ENCODE results near the gene JOSD1. TPM values are rescaled to one million over a fixed set of nuclear protein-coding genes. Genes with fewer than 3 reads are reported as not detected.

The JOSD1 gene
- total RNA-seq, 1 experiment from 2014 or later, result 58.5 TPM

DNA sequence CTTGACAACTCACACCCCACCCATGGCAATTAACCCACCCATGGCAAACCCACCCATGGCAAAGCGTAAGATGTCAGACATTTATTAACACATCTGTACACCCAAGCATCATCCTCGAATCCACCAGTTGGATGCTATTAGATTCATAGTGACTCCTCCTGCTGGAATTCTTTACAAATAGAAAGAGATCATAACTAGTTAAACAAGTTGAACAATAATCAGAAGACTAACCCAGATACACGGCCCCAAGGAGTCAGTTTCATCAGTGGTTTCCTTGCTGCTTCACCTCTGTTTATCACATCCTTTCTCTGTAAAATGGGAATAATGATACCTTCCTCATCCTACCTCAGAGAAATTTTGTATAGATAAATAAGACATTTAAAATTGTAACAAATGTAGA, 10.1 kb upstream of the JOSD1 start:
- peaks cover 41% of the 10 kb centered on the region for H3K36me3 Mint-ChIP-seq (ENCODE audit: insufficient read depth, unreplicated experiment)
- TF ChIP-seq, protein P1, sequence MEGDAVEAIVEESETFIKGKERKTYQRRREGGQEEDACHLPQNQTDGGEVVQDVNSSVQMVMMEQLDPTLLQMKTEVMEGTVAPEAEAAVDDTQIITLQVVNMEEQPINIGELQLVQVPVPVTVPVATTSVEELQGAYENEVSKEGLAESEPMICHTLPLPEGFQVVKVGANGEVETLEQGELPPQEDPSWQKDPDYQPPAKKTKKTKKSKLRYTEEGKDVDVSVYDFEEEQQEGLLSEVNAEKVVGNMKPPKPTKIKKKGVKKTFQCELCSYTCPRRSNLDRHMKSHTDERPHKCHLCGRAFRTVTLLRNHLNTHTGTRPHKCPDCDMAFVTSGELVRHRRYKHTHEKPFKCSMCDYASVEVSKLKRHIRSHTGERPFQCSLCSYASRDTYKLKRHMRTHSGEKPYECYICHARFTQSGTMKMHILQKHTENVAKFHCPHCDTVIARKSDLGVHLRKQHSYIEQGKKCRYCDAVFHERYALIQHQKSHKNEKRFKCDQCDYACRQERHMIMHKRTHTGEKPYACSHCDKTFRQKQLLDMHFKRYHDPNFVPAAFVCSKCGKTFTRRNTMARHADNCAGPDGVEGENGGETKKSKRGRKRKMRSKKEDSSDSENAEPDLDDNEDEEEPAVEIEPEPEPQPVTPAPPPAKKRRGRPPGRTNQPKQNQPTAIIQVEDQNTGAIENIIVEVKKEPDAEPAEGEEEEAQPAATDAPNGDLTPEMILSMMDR (IDR thresholded peaks at IDR 0.05; ENCODE audit: unreplicated experiment), result no peak
- H3K9me3 Mint-ChIP-seq (ENCODE audit: low read depth, unreplicated experiment), result no peaks in the 10 kb centered on the region
- H3K27me3 Mint-ChIP-seq (ENCODE audit: unreplicated experiment), result no peaks in the 10 kb centered on the region
- no peak overlapping the region for H3K4me3 Mint-ChIP-seq (ENCODE audit: low read depth, unreplicated experiment)
- intact Hi-C loops (cut with micrococcal nuclease; ENCODE audit: unreplicated experiment), result no loop called here
- CTCF ChIA-PET, result no interaction called here
- peaks cover 71% of the 10 kb centered on the region for H3K4me1 Mint-ChIP-seq (ENCODE audit: low read depth, unreplicated experiment)
- no peak overlapping the region for H3K27ac Mint-ChIP-seq (ENCODE audit: unreplicated experiment)
- DNase-seq, result no peak
- BruUV-seq (replicated peaks), result no TSS peak

DNA sequence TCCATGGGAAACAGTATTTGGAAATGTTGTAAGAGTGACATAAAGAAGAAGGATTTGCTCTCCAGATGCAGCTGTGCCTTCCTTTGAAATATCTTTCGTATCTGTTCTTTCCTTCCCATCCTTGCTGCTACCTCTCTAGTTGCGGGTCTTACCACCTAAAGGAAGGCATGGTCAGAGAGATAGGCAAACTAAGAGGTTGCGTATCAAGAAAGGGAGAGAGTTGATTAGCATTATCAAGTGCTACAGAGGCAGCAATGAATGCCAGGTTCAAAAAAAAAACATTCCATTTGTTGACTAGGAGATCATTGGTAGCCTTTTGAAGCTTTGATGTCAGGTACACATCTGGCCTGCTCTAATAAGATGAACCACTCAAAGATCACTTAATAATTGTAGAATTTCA, 9.6 kb upstream of the JOSD1 start:
- CTCF ChIA-PET, result no interaction called here

DNA sequence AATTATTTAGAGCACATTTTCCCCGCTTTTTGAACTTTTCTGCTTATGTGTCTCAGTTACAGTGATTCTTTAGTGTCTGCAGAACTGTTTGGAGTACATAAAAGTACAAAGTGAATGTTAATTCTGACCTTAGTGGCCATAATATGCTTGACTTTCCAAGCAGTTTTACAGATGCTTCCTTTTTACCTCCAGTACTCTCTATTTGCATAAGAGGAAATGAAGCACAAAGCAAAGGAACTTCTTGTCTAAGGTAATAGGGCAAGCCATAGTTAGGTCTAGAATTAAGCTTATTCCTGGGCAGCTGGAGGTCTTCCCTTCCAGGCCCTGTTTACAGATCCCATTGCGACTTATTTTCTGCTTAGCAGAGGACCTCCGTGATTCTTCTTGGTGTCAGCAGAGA, 8.6 kb upstream of the JOSD1 start:
- Mint-ChIP-seq H3K9me3 (ENCODE audit: low read depth, unreplicated experiment) (no peaks in the 10 kb centered on the region), H3K36me3 (ENCODE audit: insufficient read depth, unreplicated experiment) (peaks cover 47% of the 10 kb centered on the region), H3K4me1 (ENCODE audit: low read depth, unreplicated experiment) (peaks cover 69% of the 10 kb centered on the region), H3K27me3 (ENCODE audit: unreplicated experiment) (no peaks in the 10 kb centered on the region), H3K4me3 (ENCODE audit: low read depth, unreplicated experiment) (no peak overlapping the region), H3K27ac (ENCODE audit: unreplicated experiment) (no peak overlapping the region)
- intact Hi-C loops (cut with micrococcal nuclease; ENCODE audit: unreplicated experiment), result loop anchor here (5.0 kb wide), 1 partner anchor 43 kb away; no protein-coding TSS in a partner anchor
- CTCF ChIA-PET, result interaction anchor here (0.7 kb wide), 1 partner anchor 14 kb away, joined by 3 read pairs; no protein-coding TSS in a partner anchor
- TSS peak; percentile 0 for BruUV-seq (replicated peaks)
- no peak for DNase-seq
- TF ChIP-seq, protein P1 (IDR thresholded peaks at IDR 0.05; ENCODE audit: unreplicated experiment), result no peak

More for the DNA sequence above, 9.6 kb upstream of the JOSD1 start:
- BruUV-seq (replicated peaks), result no TSS peak
- intact Hi-C loops (cut with micrococcal nuclease; ENCODE audit: unreplicated experiment), result no loop called here
- Mint-ChIP-seq H3K36me3 (ENCODE audit: insufficient read depth, unreplicated experiment) (peaks cover 41% of the 10 kb centered on the region), H3K4me3 (ENCODE audit: low read depth, unreplicated experiment) (no peak overlapping the region), H3K4me1 (ENCODE audit: low read depth, unreplicated experiment) (peaks cover 70% of the 10 kb centered on the region), H3K9me3 (ENCODE audit: low read depth, unreplicated experiment) (no peaks in the 10 kb centered on the region), H3K27me3 (ENCODE audit: unreplicated experiment) (no peaks in the 10 kb centered on the region), H3K27ac (ENCODE audit: unreplicated experiment) (no peak overlapping the region)
- no peak for DNase-seq
- TF ChIP-seq, protein P1 (IDR thresholded peaks at IDR 0.05; ENCODE audit: unreplicated experiment), result no peak

DNA sequence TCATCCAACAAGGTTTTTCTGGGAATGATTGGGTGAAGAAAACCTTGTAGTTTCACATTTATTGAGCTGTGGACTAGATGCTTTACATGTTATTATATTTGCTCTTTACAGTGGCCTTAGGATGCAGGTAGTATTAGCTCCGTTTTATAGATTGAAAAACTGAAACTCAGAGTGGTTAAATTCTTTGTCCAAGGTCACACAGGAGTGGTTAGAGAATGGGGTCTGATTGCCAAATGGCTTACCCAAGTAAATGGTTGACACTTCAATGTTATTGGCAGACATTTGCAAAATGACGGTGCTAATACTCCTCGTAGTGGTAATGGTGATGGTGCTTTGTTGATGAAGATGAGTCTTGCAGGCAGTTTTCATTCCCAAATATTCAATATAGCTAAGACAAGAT, 7.2 kb upstream of the JOSD1 start:
- intact Hi-C loops (cut with micrococcal nuclease; ENCODE audit: unreplicated experiment), result loop anchor here (5.0 kb wide), 1 partner anchor 44 kb away; no protein-coding TSS in a partner anchor
- Mint-ChIP-seq H3K36me3 (ENCODE audit: insufficient read depth, unreplicated experiment) (peaks cover 47% of the 10 kb centered on the region), H3K27me3 (ENCODE audit: unreplicated experiment) (no peaks in the 10 kb centered on the region), H3K4me1 (ENCODE audit: low read depth, unreplicated experiment) (peaks cover 56% of the 10 kb centered on the region), H3K27ac (ENCODE audit: unreplicated experiment) (peak overlapping the region; percentile 84), H3K4me3 (ENCODE audit: low read depth, unreplicated experiment) (peak overlapping the region; percentile 90), H3K9me3 (ENCODE audit: low read depth, unreplicated experiment) (no peaks in the 10 kb centered on the region)
- no TSS peak for BruUV-seq (replicated peaks)
- CTCF ChIA-PET, result interaction anchor here (0.5 to 1.5 kb wide), 3 partner anchors 10 to 26 kb away, joined by 3 to 7 read pairs (median 7); partner anchors contain the start of gene TOMM22
- DNase-seq, result no peak
- TF ChIP-seq, protein P1 (IDR thresholded peaks at IDR 0.05; ENCODE audit: unreplicated experiment), result no peak

Data from Calu3 (cell line).